Prostate gland (tissue), 2 donors: ENCODE measurements around the gene KIF12. TPM values are rescaled to one million over a fixed set of nuclear protein-coding genes. Genes with fewer than 3 reads are reported as not detected.

Source experiments
- DNase-seq: peaks from one replicate; pipeline ENCODE4 v3.0.0-alpha.2; 2019; ENCODE audit warnings: low spot score
- H3K27ac ChIP-seq, 2 donors: fragments of 200-600 bp; sonication (generic); 2 replicates each; pipeline ENCODE4 v1.5.1; 2017 to 2019
- H3K27me3 ChIP-seq: fragments of 200-600 bp; sonication (generic); replicated peaks from 2 replicates; pipeline ENCODE4 v1.5.1; 2019; ENCODE audit not compliant: insufficient read depth
- H3K36me3 ChIP-seq, 2 donors: fragments of 200-600 bp; sonication (generic); 1 replicate in 1 of 2; 2 replicates in 1 of 2; pipeline versions ENCODE4 v1.5.1 to v1.8.1; 2017 to 2019
- H3K4me1 ChIP-seq: fragments of 200-600 bp; sonication (generic); replicated peaks from 2 replicates; pipeline ENCODE4 v1.5.1; 2019
- H3K4me3 ChIP-seq, 2 donors: fragments of 200-600 bp; sonication (generic); 2 replicates each; pipeline ENCODE4 v1.5.1; 2017 to 2019
- H3K9me3 ChIP-seq: fragments of 200-600 bp; sonication (generic); 2 replicates; pipeline ENCODE4 v1.5.1; 2017
- POLR2A ChIP-seq: fragments of 450-650 bp; IDR thresholded peaks from one replicate; pipeline ENCODE4 v1.6.1; 2016; ENCODE audit warnings: antibody characterized with exemption, mild to moderate bottlenecking
- POLR2AphosphoS5 ChIP-seq: sonication (generic); formaldehyde crosslinking; IDR thresholded peaks from one replicate; pipeline ENCODE4 v1.6.1; 2017; ENCODE audit warnings: antibody characterized with exemption
- WGBS: methylation state at CpG from one replicate; pipeline ENCODE4 v1.1.5; 2018; 5-methylcytosine and 5-hydroxymethylcytosine counted together
- intact Hi-C: fragments of 100-400 bp; cut with DNase I; formaldehyde crosslinking; loops from one replicate; pipeline ENCODE4 v1.14.2; 2022
- total RNA-seq, 2 donors: library from RNA; depleted of rRNA; stranded (reverse); fragments of >200 nt; gene quantifications; one replicate each; pipeline ENCODE4 v1.1.0, GENCODE V29; 2016
- TF ChIP-seq, protein P1 (sequence below), 4 experiments: fragments of 200-600 bp in 2 of 4; fragments of 450-650 bp in 2 of 4; sonication (generic) in 2 of 4; IDR thresholded peaks; 1 replicate in 3 of 4; 2 replicates in 1 of 4; pipeline ENCODE4 v1.5.1; 2016 to 2019; ENCODE audit warnings: antibody characterized with exemption in 4 of 4, mild to moderate bottlenecking in 2 of 4, moderate library complexity in 2 of 4

The KIF12 gene
- total RNA-seq, 2 donors from 2014 or later, result 8.4 to 21.5 TPM

DNA sequence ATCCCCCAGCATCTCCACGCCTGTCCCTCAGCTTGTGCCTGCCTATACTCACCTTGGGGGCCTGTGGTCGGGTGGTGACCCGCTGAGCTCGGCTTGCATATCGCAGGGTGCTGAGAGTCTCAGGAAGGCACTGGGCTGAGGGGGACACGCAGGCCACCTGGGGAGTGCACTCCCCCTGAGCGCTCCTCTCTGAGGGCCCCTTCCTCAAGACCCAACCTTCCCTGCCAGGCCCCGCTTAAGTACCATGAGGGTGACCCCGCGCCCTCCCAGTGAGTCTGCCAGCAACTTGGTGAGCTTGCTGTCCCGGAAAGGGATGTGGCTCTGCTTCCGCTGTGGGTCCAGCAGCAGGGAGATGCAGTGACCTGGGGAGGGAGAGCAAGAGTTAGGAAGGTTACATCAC is 4.1 kb downstream of the KIF12 start:
- no peaks in the 10 kb centered on the region for H3K27me3 ChIP-seq
- H3K9me3 ChIP-seq, result no peaks in the 10 kb centered on the region
- no peaks in the 10 kb centered on the region for H3K36me3 ChIP-seq
- no peak overlapping the region for H3K27ac ChIP-seq
- H3K4me1 ChIP-seq, result no peaks in the 10 kb centered on the region
- intact Hi-C loops, result no loop called here
- WGBS, result 97% methylated on average over 12 of the region's 12 CpGs
- H3K4me3 ChIP-seq, result no peak overlapping the region
- TF ChIP-seq POLR2AphosphoS5 (no peak), POLR2A (no peak)
- DNase-seq, result no peak

DNA sequence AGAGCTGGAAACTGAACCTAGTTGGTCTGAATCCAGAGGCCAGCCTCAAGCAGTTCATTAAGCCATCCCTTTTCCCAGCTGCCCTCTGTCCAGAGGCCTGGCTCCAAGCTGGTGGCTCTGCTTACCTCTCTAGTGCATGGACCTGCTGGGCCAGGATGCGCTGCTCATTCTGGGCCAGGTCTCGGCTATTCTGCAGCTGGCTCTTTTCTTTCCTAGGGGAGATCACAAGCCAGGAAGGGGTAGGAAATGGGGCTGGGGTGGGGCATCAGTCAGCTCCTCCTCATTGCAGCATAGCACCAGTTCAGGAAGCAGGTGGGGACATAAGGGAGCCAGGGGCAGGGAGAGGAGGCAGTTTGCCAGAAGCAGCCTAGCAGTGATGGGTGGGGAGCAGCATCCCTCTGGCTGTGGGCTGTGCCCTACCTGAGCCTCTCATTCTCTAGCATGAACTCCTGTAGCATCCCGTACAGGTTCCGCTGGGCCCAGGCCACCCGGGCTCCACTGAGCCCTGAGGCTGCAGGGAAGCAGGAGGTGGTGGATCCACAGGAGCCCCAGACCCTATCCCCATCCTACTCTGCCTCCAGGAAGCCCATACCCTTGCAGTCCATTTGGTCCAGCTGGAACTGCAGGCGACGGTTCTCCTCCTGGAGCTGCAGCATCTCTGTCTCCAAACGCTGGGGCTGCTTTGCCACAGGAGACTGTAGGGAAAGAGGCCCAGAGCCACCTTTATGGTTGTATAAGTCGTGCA is 5.2 kb downstream of the KIF12 start:
- Histone ChIP-seq H3K36me3 (no peaks in the 10 kb centered on the region), H3K9me3 (no peaks in the 10 kb centered on the region), H3K4me3 (no peak overlapping the region), H3K27me3 (no peaks in the 10 kb centered on the region), H3K27ac (no peak overlapping the region), H3K4me1 (no peaks in the 10 kb centered on the region)
- intact Hi-C loops, result no loop called here
- 90% methylated on average over 9 of the region's 9 CpGs for WGBS
- TF ChIP-seq POLR2AphosphoS5 (no peak), POLR2A (no peak)
- TF ChIP-seq, protein P1, sequence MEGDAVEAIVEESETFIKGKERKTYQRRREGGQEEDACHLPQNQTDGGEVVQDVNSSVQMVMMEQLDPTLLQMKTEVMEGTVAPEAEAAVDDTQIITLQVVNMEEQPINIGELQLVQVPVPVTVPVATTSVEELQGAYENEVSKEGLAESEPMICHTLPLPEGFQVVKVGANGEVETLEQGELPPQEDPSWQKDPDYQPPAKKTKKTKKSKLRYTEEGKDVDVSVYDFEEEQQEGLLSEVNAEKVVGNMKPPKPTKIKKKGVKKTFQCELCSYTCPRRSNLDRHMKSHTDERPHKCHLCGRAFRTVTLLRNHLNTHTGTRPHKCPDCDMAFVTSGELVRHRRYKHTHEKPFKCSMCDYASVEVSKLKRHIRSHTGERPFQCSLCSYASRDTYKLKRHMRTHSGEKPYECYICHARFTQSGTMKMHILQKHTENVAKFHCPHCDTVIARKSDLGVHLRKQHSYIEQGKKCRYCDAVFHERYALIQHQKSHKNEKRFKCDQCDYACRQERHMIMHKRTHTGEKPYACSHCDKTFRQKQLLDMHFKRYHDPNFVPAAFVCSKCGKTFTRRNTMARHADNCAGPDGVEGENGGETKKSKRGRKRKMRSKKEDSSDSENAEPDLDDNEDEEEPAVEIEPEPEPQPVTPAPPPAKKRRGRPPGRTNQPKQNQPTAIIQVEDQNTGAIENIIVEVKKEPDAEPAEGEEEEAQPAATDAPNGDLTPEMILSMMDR (IDR thresholded peaks at IDR 0.05), result no peak
- no peak for DNase-seq

DNA sequence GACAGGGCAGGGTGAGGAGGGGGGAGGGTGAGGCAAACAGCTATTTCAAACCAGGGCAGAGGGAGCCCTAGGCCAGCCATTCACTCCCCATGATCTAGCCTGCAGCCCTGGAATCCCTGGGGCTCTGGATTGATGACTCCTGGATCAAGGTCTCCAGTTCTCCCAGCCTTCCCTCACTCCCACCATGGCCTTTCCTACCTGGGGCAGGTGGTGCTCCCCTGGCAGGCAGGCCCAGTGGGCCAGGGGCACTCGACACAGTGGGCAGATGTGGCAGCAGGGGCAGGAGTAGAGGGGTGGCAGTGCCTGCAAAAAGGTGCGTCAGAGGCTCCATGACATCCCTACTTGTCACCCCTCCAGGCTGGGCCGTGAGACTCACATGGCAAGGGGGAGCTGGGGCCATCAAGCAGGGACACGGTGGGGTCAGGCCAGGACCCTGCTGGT is 6.0 kb downstream of the KIF12 start:
- intact Hi-C loops, result no loop called here
- no peak for DNase-seq
- Histone ChIP-seq H3K27ac (no peak overlapping the region), H3K4me1 (no peaks in the 10 kb centered on the region), H3K9me3 (no peaks in the 10 kb centered on the region), H3K36me3 (no peaks in the 10 kb centered on the region), H3K27me3 (no peaks in the 10 kb centered on the region), H3K4me3 (no peak overlapping the region)
- no peak for TF ChIP-seq POLR2A
- TF ChIP-seq POLR2AphosphoS5, result no peak
- TF ChIP-seq, protein P1 (IDR thresholded peaks at IDR 0.05), result no peak
- WGBS, result 91% methylated on average over 4 of the region's 4 CpGs

DNA sequence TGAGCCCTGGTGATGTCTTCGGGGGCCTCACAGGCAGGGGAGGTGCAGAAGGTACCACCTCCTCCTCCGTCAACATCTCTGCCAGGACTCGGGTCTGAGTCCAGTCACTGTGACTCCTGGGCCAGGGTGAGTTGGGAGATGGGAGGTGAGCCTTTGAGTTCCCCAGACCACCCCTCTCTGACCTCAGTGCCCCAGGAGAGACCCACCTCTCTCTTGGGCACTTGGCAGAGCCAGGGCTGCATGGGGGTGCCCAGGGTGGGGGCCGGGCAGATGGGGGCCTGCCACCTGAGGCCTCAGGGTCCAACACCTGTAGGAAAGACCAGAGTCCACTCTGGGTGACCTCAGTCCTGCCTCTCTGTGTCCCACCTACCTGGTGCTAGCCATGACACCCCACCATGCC is 6.8 kb downstream of the KIF12 start:
- 88% methylated on average over 4 of the region's 4 CpGs for WGBS
- Histone ChIP-seq H3K9me3 (no peaks in the 10 kb centered on the region), H3K4me3 (no peak overlapping the region), H3K4me1 (no peaks in the 10 kb centered on the region), H3K36me3 (no peaks in the 10 kb centered on the region), H3K27ac (no peak overlapping the region), H3K27me3 (no peaks in the 10 kb centered on the region)
- DNase-seq, result no peak
- intact Hi-C loops, result no loop called here
- TF ChIP-seq, protein P1 (IDR thresholded peaks at IDR 0.05), result no peak
- TF ChIP-seq POLR2AphosphoS5, result no peak
- no peak for TF ChIP-seq POLR2A

GRCh38 chr9:114091711-114092110 is 7.4 kb downstream of the KIF12 start:
- intact Hi-C loops, result no loop called here
- no peaks in the 10 kb centered on the region for H3K9me3 ChIP-seq
- no peaks in the 10 kb centered on the region for H3K36me3 ChIP-seq
- no peak overlapping the region for H3K4me3 ChIP-seq
- no peaks in the 10 kb centered on the region for H3K4me1 ChIP-seq
- TF ChIP-seq POLR2A, result no peak
- TF ChIP-seq POLR2AphosphoS5, result no peak
- TF ChIP-seq, protein P1 (IDR thresholded peaks at IDR 0.05), result no peak
- DNase-seq, result no peak
- WGBS, result 97% methylated on average over 8 of the region's 8 CpGs
- no peak overlapping the region for H3K27ac ChIP-seq
- no peaks in the 10 kb centered on the region for H3K27me3 ChIP-seq
